HG03460 (cell line): ENCODE data around the gene TBX20.

Source experiments
- ATAC-seq: cut with Tn5 transposase; IDR thresholded peaks from one replicate; pipeline ENCODE4 v1.9.1; 2021; ENCODE audit not compliant: unreplicated experiment

Gene TBX20, protein sequence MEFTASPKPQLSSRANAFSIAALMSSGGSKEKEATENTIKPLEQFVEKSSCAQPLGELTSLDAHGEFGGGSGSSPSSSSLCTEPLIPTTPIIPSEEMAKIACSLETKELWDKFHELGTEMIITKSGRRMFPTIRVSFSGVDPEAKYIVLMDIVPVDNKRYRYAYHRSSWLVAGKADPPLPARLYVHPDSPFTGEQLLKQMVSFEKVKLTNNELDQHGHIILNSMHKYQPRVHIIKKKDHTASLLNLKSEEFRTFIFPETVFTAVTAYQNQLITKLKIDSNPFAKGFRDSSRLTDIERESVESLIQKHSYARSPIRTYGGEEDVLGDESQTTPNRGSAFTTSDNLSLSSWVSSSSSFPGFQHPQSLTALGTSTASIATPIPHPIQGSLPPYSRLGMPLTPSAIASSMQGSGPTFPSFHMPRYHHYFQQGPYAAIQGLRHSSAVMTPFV

DNA sequence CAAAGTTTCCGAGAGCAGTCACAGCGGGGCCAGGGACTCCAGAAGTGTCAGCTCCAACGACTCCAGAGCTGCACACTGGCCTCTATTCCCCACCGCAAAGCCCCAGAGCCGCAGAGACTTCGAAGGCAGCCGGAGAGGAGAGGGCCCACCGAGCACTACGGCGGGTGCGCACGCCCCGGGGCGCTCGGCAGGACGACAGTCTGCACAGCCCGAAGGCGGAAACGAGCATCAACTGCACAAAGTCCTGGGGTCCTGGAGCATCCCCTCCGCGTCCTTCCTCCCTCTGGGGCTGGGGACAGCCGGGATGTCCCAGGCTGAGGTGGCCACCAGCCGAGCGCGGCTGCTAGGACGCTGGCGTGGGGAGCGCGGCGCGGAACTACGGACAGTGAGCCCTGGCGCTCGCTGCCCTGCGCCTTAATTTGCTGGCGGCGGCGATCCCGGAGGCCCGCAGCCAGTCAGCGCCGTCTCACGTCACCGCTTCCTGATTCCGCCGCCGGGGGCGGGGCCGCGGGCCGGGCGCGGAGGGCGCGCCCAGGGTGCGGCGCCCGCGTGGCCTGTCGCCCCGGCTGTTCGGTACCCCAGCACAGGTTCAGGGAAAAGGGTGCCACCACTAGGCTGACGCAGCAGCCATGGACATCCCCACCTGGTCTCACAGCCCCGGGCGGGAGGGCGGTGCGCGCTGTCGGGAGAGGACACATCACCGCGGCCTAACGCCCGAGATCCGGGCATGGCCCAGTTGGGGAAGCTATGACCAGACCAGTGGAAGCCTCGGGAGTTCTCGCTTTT, at the start of gene TBX20:
Gene TBX20, minus strand, starts transcription at position 391 of the 786 bp plus-strand sequence. CDS start 480 bp downstream, outside the sequence.
- ATAC-seq = peak; percentile 50

DNA sequence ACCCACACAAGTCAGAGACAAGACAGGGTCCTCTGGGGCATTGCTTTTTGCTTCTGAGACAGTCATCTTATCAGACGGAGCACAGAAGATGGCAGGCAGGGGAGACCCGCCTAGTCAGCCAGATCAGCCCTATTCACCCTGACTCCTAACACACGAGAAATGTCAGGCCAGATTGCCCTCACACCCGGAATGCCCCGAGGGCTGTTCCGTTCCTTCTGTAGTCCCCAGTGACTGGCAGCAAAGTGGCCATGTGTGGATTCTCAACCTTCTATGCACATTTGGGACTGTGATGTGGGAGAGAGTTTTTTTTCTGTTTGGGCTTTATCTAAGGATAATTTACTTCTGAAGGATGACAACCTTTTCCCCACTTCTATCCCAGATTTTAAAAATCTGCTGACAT, 35.5 kb upstream of the TBX20 start:
- ATAC-seq = no peak

DNA sequence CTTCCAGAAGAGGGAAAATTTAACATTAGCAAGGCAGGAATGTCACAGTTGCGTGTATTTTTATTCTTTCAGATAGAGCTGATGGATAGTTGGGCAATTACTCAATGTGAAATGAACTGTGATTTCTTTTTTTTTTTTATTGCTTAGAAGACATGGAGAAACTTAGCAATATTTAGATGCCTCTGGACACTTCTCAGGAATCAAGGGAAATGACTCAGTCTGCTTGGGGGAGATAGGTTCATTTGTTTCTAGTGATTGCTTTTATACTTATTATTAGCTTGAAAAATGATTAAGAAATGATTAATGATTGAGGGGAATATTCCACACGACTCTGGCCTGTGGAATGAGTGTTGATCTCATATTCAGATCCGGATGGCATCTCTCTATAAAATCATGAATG, 33.1 kb upstream of the TBX20 start:
- ATAC-seq = no peak

DNA sequence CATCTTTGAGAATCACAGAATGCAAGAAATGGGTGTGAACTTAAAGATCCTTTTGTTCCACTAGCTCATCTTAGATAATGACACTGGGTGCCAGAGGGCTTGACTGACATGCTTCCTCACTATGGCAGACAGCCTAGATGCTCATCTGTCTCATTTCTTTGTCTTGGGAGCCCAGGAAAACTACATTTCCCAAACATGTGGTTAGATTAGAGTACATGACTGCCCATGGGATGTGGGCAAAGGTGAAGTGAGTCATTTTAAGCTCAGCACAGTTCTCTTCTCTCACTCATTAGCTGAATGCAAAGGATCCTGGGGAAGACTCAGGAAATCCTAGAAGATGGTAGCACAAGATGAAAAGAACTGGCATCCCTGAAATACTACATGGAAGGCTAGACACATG, 32.5 kb upstream of the TBX20 start:
- no peak for ATAC-seq

DNA sequence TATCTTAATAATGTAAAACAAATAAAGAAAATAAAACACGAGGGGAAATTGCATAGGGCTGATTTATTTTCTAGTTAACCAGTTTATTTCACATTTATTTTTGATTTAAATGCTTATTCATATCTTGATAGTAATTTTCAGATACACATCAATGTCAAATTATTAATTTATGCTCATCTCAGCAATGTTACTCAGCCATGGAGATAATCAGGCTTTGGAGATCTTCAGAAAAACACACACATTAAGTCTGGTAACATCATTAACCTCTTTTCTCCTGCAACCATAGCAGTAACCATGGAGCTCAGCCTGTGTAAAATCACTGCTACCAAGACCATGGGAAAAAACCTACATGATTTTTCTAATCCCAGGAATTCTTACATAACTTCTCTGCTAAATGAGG, 31.9 kb upstream of the TBX20 start:
- ATAC-seq = no peak

DNA sequence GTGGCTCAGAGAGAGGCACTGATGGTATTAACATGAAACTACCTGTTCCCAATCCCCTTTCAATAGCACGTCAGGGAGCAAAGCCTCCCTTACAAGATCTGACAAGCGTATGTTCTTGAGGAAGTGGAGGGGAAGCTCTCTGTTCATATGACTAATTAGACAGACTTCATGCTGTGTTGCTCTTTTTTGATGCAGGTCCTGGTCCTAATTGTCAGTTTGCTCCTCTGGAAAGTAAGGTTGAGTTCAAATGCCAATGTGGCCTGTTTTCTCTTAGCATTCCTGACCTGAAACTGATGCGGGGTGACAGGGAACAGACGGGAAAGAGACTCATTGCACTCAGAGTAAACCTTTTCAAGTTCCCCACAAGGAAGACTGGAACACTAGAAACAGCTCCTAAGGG, 27.0 kb upstream of the TBX20 start:
- no peak for ATAC-seq

DNA sequence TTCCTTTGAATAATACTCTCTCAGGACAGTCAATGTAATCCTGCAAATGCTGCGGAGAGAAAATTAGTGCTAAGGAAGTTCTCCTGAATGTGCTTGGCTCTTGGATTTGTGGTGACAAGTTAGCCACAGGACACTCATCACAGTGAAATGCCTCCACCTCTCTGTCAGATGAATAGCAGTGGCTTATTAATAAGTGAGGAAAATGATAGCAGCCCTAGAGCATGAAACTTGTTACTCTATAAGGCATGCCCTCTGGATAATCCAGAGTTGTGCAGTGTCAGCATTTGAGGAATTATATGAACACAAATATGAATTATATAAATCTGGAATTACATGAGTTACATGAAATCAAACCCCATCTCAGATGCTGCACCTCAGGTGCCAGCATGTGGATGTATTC, 23.5 kb upstream of the TBX20 start:
- no peak for ATAC-seq

DNA sequence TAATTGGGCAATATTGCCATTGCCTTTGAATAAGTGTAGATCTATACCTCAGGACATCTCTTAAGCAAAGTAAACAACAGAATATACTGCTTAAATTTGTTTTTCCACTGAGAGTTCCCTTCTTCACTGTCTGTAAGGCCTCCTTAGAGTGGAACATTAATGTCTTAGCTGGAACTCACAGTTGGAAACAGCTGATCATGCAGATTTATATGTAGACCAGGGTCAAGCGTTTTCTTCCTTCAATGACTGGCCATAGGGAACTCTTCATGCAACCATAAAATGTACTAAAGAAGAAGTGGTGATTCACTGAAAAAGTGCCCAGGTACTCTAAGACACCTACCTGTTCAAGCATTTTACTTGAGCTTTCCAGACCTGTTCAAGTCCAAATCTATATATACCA, 18.3 kb upstream of the TBX20 start:
- no peak for ATAC-seq

DNA sequence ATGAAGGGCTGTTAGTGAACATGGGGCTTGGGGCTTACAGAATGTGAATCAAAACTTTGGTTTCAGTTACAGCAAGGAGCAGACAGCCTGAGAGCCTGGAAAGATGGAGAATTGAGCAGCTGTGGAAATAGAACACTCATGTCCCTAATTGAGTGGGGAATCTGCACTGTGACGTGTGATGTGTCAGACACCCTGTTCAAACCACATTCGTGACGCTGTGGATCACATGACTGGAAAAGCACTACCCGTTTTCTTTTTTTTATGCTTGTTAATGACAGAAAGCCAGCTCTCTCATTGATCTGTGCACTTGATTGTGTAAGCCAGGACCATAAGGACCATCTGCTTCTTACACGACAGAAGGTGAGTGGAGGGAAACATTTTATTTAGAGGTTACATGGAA, 15.1 kb upstream of the TBX20 start:
- no peak for ATAC-seq

DNA sequence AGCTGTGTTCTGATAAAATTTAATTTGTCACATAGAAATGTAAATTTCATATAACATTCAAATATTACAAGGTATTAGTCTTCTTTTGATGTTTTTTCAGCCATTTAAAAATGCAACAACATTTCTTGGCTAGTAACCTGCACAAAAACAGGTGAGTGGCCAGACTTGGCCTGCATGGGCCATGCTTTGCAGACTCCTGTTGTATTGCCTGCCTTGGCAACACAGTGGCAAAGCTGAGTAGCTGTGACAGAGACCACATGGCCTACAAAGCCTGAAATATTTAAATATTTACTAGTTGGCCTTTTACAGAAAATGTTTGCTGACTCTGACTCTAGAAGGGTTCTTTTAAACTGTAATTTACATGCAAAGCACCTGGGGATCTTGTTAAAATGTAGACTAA, 13.5 kb upstream of the TBX20 start:
- no peak for ATAC-seq

DNA sequence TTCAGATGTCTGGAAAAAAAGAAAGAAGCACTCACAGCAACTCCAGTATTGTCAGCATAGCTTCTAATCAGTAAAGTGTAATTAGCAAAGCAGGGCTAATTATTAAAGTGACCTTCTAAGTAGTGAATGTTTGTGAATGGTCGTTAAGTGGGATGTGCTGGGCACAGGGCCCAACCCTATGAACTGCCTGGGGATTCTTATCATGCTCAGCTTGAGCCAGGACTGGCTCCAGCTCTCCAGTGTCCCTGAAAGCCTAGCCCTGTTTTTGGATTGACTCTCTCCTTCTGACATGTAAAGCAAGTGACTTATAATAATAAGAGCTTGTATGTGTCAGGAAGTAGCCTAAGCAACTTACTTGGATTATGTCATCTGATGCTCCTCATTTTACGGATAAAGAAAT, 9.5 kb upstream of the TBX20 start:
- no peak for ATAC-seq

DNA sequence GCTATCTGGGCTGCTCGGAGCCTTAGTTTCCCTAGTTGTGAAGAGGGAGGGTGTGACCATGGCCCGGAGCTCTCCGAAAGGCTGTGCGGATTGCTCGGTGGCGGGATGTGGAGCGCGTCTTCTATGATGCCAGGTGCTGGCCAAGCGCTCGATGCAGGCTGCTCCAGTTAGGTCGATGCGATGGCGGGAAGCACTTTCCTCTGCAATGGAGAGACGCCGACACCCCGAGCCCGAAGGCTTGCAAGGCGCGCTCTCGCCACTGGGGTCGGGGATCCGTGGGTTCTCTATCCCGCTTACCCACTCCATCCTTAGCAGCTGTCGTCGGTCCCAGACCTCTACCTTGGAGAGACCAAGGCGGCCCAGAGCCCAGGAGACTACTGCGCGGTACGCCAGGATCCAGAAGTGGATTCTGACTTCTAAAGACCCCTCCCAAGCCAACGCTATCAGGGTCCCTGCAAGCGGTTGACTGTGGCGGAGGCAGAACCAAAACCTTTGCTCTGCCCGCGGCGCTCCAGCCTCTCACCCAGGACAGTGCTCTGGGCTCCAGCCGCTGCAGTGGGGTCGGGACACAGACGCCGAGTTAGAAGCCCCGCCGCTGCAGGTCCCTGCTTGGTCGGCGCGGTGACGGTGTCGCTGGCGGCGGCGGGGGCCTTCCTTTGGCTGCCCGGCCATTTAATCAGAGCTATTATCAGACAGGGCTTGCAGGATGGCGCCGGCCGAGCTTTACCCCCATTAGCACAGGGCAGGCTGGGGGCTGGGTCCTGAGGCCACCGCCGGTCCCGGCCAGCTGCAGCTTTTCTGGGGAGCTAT, 7.8 kb upstream of the TBX20 start:
- no peak for ATAC-seq

DNA sequence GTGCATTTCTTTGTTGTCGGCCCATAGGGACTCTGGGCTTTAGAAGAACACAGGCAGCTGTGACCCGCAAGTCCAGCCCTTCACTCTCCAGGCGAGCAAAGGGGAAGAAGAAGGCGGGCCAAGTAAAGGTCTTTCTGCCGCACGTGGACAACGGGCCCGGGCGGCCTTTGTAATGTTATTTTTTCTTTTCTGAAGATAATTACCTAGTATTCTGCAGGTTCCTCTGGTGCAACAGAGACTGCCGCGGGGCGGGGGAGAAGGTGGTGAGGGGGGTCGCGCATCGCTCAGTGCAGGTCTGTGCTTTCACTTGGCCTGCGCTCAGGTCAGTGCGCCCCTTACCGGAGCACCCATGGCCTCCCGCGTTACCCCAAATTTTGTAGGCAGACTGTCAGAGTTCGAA, 7.1 kb upstream of the TBX20 start:
- no peak for ATAC-seq

DNA sequence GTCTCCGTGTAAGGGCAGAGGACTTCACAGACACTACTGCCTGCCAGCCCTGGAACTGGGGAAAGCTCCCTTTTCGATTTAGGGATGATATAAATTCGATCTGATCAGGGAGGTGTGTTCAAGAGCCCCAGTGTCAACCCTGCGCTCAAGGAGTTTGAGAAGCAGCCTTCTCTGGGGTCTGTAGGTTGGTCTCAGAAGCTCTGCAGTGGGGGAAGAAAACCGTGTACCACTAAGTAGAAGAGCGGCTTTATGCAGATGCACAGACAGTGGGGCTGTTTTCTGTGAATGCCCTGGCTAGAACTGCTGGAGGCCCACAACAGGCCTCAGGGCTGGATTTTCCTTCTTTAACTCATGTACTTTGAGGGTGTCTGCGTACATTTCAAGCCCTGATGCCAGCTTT, 6.3 kb upstream of the TBX20 start:
- ATAC-seq = no peak

DNA sequence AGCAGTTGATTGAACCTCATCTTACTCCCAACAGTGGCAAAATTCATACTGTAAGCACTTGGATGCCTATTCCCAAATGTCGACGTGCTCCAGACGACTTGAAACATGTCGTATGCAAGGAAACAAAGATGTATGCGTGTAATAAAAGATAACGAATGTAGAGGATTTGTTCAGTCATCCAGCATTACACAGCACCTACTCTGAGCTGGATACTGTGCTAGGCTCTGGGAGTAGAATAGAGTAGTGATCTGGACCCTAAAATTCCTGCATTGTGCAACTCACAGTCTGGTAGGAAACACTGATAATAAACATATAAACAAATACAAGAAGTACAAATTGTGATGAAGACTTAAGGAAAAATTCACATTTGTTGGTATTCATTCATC, 5.6 kb upstream of the TBX20 start:
- ATAC-seq = no peak

DNA sequence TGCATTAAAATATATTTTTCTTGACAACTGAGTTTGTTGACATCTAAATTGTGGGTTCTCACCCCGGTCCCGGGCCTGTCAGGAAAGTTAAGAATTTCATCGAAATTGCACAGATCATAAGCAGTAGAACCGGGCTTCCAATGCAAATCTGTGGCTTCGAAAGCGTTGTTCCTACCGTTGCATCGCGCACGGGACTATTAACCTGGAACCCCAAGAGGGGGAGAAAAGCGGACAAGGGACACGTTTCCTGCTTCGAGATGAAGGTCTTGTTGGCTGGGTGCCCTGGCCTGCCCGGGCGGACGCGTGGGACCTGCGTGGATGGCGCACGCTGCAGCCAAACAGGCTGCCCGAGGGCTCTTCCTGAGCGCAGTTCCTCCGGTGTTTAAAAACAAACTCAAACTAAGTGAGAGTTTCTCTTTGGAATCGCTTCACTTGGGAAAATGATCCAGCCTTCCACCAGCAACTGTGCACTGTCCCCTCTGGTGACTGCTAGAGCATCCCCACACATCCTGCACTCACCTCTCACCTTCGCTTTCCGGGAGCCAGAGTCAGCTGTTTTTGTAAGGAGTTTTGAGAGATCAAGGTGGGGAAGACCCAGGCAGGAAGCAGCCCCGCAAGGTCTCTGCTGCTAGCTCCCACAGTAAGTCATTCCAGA, 5.1 kb upstream of the TBX20 start:
- ATAC-seq = no peak

DNA sequence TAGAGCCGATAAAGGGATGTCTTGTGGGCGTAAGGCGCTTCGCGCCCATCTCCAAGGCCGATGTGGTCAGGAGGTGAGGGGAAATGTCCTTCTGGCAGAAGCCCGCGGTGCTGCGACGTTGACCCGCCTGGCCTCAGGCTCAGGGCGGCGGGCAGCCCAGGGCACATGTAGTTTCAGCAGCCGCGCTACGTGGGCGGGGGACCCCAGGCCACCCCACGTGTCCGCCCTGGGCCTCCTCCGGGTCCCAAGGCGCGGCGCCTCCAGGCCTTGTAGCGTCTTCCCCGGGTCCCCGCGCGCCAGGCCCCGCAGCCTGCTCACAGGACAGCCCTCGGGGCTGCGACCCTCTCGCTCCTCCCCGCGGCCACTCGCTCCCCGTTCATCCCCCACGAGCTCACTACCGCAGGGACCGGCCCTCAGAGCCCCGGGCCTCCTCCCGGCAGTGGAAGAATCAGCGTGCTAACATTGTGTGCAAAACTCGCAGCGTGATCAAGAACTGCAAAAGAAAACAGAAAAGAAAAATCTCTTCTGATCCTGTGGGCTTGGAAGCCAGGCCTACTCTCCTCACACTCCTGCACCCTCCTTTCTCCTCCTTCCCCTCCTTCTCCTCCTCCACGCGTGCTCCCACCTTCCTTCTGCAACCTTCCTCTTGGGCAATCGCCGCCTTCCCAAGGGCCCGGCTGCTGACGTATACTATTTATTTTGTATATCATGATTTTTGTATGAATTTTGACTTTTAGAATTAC, 4.4 kb upstream of the TBX20 start:
- no peak for ATAC-seq

DNA sequence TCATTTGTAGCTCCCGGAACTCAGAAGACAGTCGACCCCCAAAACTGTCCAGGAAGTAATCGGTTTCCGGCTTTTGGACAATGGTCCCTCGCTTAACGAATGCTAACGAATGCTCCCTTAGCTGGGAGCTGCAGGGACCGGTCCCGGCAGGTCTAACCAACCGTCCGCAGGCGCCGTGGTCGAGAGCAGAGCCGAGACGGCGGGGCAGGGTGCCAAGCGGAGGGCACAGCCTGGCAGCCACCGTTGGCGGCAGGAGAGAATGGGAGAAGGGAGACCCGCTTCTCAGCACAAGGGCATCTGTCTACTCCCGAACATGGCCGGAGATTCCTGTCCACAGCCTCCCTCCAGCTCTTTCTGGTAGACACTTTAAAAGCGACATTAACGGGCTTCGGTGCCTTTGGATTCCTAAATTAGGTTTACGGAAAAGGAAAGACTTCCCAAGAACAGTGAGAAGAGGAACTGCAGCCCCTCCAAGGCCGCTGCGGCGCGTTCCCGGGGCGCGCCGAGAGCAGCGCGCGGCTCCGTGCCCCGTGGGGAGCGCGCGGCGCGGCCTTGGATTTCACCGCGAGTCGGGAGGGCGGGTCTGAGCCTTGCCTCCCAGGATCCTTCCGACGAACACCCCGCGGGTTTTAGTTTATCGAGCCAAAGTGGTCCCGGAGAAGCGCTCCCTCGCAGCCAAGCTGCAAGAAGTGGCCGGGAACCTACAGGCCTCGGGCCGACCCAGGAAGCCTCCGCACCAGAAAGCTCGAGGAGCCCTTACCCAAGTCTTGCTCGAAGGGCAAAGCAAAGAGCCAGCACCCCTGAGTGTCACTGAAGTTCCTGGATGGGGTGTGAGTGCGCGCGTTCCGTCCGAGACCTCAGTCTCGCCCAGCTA, 3.6 kb upstream of the TBX20 start:
- no peak for ATAC-seq
